Activated T-helper 1 cell treated with anti-CD3 and anti-CD28 coated beads, Interleukin-12 subunit alpha, Interleukin-12 subunit beta, Interleukin-2, Interleukin-4 antibody, amounts not matched to agents 30 ng/mL and 10 ng/mL and 1 ng/mL, durations not matched to agents 14 hours and 24 hours and 36 hours (primary cell): Measurements from ENCODE around the gene KRTAP5-3. TPM values are rescaled to one million over a fixed set of nuclear protein-coding genes. Genes with fewer than 3 reads are reported as not detected.
"Not testable (repeated sequence)": the region's sequence is repeated elsewhere in the genome, so short reads cannot be mapped to it uniquely, and the experiment has no call there.

Experiments used
- DNase-seq: peaks from one replicate; pipeline ENCODE4 v3.0.0; 2021; ENCODE audit warnings: low spot score
- H3K27ac Mint-ChIP-seq: one replicate; pipeline ENCODE4 v1.8.0; 2021; ENCODE audit warnings: mild to moderate bottlenecking, mixed read lengths
- H3K27me3 Mint-ChIP-seq: one replicate; pipeline ENCODE4 v1.8.0; 2022; ENCODE audit warnings: mild to moderate bottlenecking, moderate library complexity, mixed read lengths; ENCODE audit not compliant: insufficient read depth
- H3K36me3 Mint-ChIP-seq: one replicate; pipeline ENCODE4 v1.8.0; 2021; ENCODE audit warnings: low read depth, mixed read lengths
- H3K4me1 Mint-ChIP-seq: one replicate; pipeline ENCODE4 v1.8.0; 2021; ENCODE audit warnings: low read depth, mixed read lengths
- H3K4me3 Mint-ChIP-seq: one replicate; pipeline ENCODE4 v1.8.0; 2021; ENCODE audit warnings: mild to moderate bottlenecking, moderate library complexity, mixed read lengths
- H3K9me3 Mint-ChIP-seq: one replicate; pipeline ENCODE4 v1.8.0; 2021; ENCODE audit warnings: mixed read lengths
- intact Hi-C: fragments of 100-400 bp; cut with micrococcal nuclease; formaldehyde crosslinking; loops from one replicate; pipeline ENCODE4 v1.15.1; 2024
- total RNA-seq: library from RNA; stranded (reverse); gene quantifications from 2 replicates; pipeline ENCODE4 v1.2.3, GENCODE V29; 2022

The KRTAP5-3 gene
- total RNA-seq, 1 donor from 2014 or later: not detected

DNA sequence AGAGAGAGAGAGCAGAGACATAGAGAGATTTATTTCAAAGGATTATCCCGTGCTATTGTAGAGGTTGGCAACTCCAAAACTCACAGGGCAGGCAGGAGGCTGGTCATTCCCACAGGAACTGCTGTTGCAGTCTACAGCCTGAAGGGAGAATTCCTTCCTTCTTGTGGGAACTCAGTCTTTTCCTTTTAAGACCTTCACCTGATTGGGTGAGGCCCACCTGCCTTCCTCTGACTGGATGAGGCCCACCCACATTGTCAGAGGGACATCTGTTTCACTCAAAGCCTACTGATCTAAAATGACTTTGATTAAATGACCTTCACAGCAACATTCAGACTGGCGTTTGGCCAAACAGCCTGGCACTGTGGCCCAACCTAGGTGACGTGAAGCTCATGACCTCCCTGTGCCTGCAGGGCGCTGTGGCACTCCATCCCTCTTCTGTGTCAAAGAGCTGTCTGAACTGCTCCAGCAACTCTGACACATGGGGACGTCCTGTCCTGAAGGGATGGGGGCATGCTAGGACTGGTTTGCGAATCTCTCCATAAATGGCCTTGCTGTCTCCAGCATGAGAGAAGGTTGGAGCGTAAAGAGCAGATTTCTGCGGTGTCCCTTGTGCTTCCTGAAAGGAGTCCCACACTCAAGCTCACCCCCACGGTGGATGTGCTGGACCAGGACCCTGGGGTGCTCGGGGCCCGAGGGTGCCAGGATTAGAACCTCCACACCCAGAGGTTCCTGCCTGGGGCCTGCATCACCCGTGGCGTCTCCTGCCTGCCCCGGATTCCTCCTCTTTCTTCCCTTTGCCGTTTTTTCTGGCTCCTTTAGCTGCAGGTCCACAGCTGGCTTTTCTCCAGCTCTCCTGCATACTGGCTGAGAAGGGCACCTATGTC, 42.0 kb upstream of the KRTAP5-3 start:
- no peak for DNase-seq
- Mint-ChIP-seq H3K27me3 (peaks cover 5% of the 10 kb centered on the region), H3K4me3 (no peak overlapping the region), H3K4me1 (no peaks in the 10 kb centered on the region), H3K9me3 (no peaks in the 10 kb centered on the region), H3K36me3 (no peaks in the 10 kb centered on the region), H3K27ac (no peak overlapping the region)
- intact Hi-C loops: no loop called here

DNA sequence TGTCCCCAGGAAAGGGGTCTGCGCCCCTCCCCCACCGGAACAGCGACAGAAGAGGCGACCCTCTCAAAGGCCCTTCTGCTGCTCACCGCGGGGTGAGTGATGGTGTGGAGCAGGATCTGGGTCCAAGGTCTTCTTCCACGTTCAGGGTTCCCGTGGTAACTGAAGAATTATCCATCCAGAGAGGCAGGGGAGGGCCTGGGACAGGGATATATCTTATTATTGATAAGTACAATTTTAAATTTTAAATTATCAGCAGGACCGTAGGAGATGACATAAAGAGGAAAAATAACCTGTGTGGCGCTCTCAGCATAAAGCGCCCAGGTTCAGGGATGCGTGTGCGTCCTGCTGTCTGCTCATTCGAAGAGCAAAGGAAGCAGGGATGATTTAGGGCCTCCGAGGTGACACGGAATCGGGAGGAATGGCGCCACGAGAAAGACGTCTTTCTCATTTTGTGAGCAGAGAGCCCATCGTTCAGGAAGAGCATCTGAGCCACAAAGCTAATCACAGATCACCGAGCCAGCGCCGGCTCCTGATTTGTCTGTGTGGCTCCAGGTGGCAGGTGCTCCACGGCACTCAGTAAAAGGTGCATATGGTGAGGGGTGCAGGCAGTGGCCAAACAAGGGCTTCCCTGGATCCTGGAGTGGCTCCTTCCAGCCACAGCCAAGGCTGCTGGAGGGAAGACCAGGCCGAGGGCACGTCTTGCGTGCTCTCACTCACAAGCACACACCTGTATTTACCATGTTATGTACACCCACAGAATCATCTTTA, 40.6 kb upstream of the KRTAP5-3 start:
- H3K36me3 Mint-ChIP-seq: no peaks in the 10 kb centered on the region
- H3K4me1 Mint-ChIP-seq: no peaks in the 10 kb centered on the region
- DNase-seq: no peak
- H3K4me3 Mint-ChIP-seq: no peak overlapping the region
- H3K27me3 Mint-ChIP-seq: peaks cover 5% of the 10 kb centered on the region
- no peak overlapping the region for H3K27ac Mint-ChIP-seq
- H3K9me3 Mint-ChIP-seq: no peaks in the 10 kb centered on the region
- intact Hi-C loops: no loop called here

DNA sequence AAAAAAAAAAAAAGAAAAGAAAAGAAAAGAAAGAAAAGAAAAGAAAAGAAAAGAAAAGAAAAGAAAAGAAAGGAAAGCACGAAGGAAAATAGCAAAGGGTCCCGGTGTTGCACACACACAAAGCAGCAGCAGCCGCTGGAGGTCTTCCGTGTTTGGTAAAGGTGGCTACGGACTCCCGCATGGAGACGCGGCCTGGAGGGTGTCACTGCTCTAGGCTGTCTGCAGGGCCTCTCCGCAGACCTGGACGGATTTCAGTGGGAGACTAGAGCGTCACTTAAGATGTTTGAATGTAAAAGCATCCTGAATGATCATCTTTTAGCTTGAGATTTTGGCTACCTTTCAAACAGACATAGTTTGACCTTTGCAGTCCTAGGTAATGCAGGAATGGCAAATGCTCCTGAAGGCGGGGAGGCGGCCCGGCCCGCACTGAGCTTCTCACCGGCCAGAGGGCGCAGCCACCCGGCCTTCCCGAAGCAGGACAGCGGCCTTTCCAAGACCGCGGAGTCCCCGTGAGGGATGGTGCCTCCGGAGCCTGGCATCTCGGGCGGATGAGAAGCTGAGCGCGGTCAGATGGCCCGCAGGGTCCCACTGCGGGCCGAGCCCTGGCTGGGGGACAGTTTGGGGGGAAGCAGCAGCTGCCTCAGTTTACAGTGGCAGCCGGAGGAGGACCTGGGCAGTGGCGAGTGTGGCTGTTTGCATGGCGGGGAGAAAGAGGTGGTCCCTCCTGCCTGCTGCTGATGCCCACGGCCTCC, 39.8 kb upstream of the KRTAP5-3 start:
- Mint-ChIP-seq H3K36me3 (no peaks in the 10 kb centered on the region), H3K4me1 (no peaks in the 10 kb centered on the region), H3K9me3 (no peaks in the 10 kb centered on the region), H3K4me3 (no peak overlapping the region), H3K27me3 (peaks cover 5% of the 10 kb centered on the region), H3K27ac (no peak overlapping the region)
- no peak for DNase-seq
- intact Hi-C loops: no loop called here

DNA sequence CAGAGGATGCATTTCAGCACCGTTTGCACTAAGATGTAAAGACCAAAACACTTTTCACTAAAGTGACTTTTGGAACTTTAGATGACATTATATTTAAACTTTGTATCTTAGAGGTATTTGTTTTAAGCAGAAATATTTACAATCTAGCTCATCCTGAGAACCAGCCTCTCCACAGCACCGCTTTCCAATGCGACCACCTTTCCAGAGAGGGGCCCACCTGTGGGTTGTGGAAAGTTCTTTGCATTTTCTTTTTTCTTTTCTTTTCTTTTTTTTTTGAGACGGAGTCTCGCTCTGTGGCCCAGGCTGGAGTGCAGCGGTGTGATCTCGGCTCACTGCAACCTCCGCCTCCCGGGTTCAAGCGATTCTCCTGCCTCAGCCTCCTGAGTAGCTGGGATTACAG, 38.3 kb upstream of the KRTAP5-3 start:
- DNase-seq, H3K36me3 Mint-ChIP-seq, H3K27ac Mint-ChIP-seq, H3K4me1 Mint-ChIP-seq, H3K9me3 Mint-ChIP-seq, intact Hi-C loops, H3K4me3 Mint-ChIP-seq, H3K27me3 Mint-ChIP-seq: not testable (repeated sequence)

DNA sequence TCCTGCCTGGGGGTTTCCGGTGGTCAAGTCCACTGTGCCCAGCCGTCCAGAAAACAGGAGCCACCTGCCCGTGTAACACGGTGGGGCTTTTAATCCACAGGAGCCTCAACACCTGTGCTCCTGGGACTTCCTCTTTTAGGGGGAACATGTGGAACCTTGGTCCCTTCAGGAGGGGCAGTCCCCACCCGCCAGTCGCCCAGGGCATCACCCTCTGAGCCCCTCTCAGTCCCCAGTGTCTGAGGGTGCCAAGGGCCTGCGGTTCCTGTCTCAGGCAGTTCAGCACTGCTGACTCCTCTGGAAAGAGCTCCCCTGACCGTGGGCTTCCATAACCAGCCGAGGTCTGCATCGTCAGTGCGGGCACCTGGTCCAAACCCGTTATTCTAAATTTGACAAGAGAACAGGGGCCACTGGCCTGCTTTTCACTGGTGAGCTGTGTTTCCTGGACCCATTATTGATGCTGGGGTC, 37.1 kb upstream of the KRTAP5-3 start:
- H3K36me3 Mint-ChIP-seq: no peaks in the 10 kb centered on the region
- H3K4me3 Mint-ChIP-seq: no peak overlapping the region
- no peaks in the 10 kb centered on the region for H3K4me1 Mint-ChIP-seq
- no peak for DNase-seq
- H3K27me3 Mint-ChIP-seq: peaks cover 2% of the 10 kb centered on the region
- no peaks in the 10 kb centered on the region for H3K9me3 Mint-ChIP-seq
- intact Hi-C loops: no loop called here
- H3K27ac Mint-ChIP-seq: no peak overlapping the region

DNA sequence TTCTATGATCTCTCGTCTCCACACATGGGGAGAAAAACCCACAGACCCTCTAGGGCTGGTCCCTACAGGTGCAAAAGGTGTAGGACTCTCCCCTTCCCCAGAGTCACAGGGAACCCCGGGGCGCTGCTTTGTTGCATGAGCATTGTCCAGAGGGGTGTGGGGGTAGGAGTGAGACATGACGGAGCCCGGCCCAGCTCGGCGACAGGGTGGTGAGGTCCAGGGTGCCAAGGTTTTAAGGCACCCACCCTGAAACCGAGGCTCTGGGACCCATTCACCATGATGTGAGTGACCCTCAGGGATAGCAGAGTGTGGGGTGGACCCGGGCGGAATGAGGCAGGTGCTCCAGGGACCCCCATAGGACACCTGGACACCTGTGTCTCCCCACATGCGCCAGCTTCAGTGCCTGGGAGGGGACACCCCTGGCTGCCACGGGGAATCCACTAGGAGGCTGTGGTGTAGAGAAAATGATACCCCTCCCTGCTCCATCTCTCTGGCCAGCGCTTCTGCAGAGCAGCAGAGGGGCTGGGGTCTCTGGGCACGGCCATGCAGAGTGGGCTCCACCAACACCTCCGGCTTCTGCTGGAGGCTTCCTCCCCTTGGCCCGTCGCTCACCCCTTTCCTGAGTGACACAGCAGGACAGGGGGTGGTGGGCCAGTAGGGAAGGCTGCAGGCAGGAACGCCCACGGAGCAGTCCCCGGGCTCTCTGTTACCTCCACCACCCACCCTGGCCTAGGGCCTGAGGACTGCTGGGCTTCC, 36.5 kb upstream of the KRTAP5-3 start:
- Mint-ChIP-seq H3K4me3 (no peak overlapping the region), H3K4me1 (no peaks in the 10 kb centered on the region), H3K9me3 (no peaks in the 10 kb centered on the region), H3K27me3 (peaks cover 3% of the 10 kb centered on the region), H3K36me3 (no peaks in the 10 kb centered on the region), H3K27ac (no peak overlapping the region)
- intact Hi-C loops: no loop called here
- no peak for DNase-seq

DNA sequence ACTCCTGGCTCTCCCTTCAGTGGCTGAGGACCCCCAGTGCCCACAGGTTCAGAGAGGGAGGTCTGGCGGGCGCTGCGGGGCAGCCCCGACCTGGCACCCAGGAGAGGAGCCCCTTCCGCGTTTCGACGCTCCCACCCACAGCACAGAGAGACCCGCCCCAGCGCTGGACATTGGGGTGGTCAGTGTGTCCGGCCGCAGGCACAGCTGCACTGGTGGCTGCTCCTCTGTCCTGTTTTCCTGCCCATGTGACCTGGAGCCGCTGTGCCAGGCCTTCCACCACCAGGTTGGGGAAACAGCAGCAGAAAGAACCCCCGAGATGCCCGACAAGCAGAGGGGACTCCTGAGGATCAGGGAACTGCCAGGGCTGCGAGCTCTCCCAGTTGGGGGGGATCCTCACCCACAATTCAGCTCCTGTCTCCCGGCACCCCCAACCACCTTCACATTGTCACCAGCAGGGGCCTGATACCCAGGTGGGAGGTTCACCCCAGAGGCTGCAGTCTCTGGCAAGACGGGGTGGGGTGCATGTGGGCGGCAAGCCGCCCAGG, 35.0 kb upstream of the KRTAP5-3 start:
- Mint-ChIP-seq H3K27ac (no peak overlapping the region), H3K36me3 (no peaks in the 10 kb centered on the region), H3K4me3 (no peak overlapping the region), H3K4me1 (no peaks in the 10 kb centered on the region), H3K9me3 (no peaks in the 10 kb centered on the region), H3K27me3 (peaks cover 6% of the 10 kb centered on the region)
- intact Hi-C loops: no loop called here
- DNase-seq: no peak

DNA sequence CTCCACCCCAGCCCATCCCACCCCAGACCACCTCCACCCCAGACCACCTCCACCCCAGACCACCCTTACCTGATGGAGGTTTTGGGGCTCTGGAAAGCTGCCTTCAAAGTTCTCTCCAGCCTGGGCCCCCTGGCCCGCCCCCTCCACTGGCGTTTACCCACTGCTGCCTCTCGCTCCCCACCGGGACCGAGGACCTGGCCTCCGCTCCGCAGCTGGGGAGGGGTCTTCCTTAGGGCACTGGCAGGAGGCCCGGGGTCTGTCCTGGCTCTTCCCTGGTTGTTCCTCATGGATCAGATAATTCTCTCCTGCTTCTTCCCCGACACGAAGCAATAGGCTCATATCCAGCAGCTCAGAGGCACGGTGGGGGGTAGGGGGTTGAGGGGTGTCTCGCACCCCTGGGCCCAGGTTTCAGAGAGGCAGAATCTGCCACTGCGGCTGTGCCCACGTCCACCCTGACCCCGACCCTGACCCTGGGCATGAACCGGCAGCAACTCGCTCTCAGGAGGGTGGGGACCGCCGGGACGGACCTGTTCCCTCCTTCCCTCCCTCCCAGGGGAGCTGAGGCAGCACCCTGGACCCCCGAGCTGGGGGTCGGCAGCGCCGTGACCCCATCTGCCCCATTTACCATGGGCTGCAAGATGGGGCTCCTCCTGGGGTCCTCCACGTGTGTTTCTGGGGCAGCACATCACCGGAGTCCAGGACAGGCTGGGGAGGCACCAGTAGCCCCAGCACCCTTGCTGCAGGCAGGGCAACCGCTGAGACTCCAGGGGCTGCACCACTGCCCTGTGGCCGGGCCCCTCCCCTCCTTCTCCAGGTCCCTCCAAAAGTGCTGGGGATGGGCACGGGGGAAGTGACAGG, 34.3 kb upstream of the KRTAP5-3 start:
- no peak overlapping the region for H3K4me3 Mint-ChIP-seq
- H3K9me3 Mint-ChIP-seq: no peaks in the 10 kb centered on the region
- intact Hi-C loops: no loop called here
- no peaks in the 10 kb centered on the region for H3K4me1 Mint-ChIP-seq
- H3K27ac Mint-ChIP-seq: no peak overlapping the region
- no peak for DNase-seq
- peaks cover 6% of the 10 kb centered on the region for H3K27me3 Mint-ChIP-seq
- H3K36me3 Mint-ChIP-seq: no peaks in the 10 kb centered on the region

DNA sequence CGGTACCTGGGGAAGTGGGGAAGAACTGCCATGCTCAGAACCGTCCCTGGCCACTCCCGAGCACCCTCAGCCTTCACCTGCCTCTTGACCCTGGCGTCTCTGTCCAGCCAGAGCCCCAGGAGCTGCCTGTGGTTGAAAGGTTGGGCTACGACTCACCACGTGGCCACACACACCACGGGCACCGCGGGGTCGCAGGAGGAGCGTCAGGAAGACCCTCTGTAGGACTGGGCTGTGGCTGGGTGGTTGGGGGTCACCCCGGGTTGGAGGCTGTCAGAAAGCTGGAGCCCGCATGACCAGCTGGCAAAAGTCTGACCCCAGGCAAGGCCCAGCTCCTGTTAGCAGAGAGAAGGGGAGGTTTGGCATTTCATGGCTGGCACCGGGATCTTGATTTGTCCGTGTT, 32.8 kb upstream of the KRTAP5-3 start:
- Mint-ChIP-seq H3K27me3 (peaks cover 6% of the 10 kb centered on the region), H3K27ac (no peak overlapping the region), H3K36me3 (no peaks in the 10 kb centered on the region), H3K4me3 (no peak overlapping the region), H3K4me1 (no peaks in the 10 kb centered on the region), H3K9me3 (no peaks in the 10 kb centered on the region)
- no peak for DNase-seq
- intact Hi-C loops: no loop called here

DNA sequence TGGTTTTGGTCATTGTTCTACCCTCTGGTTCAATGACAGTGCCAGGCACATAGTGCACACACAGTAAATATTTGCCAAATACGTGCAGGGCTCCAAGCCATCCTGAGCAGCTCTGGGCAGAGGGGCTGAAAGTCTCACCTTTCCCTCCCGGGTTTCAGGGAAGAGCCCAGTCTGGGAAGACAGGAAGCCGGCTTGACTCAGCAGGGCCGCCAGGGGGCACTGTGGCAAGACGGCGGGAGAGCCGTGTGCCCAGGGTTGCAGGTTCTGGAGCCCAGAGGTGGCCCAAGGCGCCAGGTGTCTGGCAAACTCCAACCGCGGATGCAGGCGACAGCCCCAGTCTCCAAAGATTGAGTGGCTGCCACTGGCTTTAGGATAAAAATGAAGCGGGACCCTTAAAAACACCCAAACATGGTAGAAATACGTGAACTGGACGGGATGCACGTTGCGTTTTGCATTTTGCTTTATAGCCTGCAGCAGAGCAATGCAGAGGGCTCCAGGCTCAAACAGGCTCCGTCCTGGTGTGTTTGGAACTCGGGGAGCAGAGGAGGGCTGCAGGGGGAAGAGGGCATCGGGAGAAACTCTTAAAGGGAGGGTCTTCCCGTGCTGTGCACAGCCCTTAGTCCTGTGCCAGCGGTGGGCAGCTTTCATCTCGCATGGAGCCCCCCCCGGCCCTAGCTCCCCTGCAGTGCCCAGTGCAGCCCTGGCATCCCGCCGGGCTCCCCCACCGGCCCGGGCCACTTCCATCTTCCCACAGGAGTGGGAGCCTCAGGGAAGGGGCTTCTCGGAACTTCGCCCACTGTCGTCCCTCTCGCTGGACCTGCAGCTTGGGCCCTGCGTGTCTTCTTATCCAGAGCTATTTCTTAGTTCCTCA, 32.0 kb upstream of the KRTAP5-3 start:
- H3K4me1 Mint-ChIP-seq: no peaks in the 10 kb centered on the region
- H3K27me3 Mint-ChIP-seq: peaks cover 6% of the 10 kb centered on the region
- no peak for DNase-seq
- no peak overlapping the region for H3K27ac Mint-ChIP-seq
- intact Hi-C loops: no loop called here
- H3K9me3 Mint-ChIP-seq: no peaks in the 10 kb centered on the region
- H3K36me3 Mint-ChIP-seq: no peaks in the 10 kb centered on the region
- H3K4me3 Mint-ChIP-seq: no peak overlapping the region

DNA sequence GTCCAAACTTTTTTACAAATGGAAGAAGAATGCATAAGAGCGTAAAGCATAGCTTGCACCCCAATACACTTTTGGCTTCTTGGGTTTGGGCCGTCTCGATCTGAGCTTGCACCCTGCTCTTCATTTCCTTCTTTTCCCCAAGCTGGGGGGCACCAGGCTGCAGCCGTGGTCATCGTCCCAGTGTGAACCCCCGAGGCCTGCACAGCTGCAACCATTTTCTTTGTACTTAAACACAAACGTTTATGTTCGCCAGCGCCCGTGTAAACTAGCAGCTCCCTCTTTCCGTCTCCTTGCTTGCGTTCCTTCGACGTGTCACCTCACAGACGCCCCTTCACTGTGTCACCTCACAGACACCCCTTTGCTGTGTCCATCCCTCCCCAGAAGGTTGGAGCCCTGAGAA, 31.4 kb upstream of the KRTAP5-3 start:
- DNase-seq: no peak
- no peaks in the 10 kb centered on the region for H3K4me1 Mint-ChIP-seq
- H3K27ac Mint-ChIP-seq: no peak overlapping the region
- intact Hi-C loops: no loop called here
- no peaks in the 10 kb centered on the region for H3K9me3 Mint-ChIP-seq
- H3K27me3 Mint-ChIP-seq: peaks cover 7% of the 10 kb centered on the region
- H3K36me3 Mint-ChIP-seq: no peaks in the 10 kb centered on the region
- H3K4me3 Mint-ChIP-seq: no peak overlapping the region
